Hematopoietic multipotent progenitor cell (in vitro differentiated cells): ENCODE measurements around the gene EEF1AKMT1. TPM values are rescaled to one million over a fixed set of nuclear protein-coding genes. Genes with fewer than 3 reads are reported as not detected.
"Not testable (repeated sequence)": the region's sequence is repeated elsewhere in the genome, so short reads cannot be mapped to it uniquely, and the experiment has no call there.

Source experiments
- DNase-seq, 3 donors: peaks; one replicate each; pipeline ENCODE4 v3.0.0-alpha.2; 2011 to 2015; ENCODE audit warnings: low read depth in 2 of 3, low spot score in 2 of 3
- total RNA-seq: library from RNA; depleted of rRNA; stranded (reverse); fragments of >200 nt; gene quantifications from one replicate; pipeline ENCODE4 v1.2.3, GENCODE V29; 2012

EEF1AKMT1 gene
- total RNA-seq, 1 donor = 3.2 TPM

- DNase-seq = no peak
These were observed 5.6 kb upstream of the EEF1AKMT1 start for GRCh38 chr13:20779405-20779804.

GRCh38 chr13:20778311-20778710, 4.5 kb upstream of the EEF1AKMT1 start:
- no peak for DNase-seq

GRCh38 chr13:20776751-20777150, 3.0 kb upstream of the EEF1AKMT1 start:
- no peak for DNase-seq

DNA sequence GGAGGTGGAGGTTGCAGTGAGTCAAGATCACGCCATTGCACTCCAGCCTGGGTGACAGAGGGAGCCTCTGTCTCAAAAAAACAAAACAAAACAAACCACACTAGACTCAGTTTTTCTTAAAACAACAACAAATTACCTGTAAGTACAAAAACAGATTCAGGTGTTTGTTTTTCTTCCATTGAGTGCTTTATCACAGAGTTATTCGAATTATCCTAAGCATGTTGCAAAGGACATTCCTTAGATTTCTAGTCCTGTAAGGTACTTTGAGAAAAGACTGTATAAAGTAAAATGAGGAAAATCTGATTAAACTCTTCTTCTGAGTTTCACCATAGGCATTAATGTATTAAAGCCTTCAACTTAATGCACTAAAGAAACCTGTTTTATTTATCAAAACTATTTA, 2.2 kb upstream of the EEF1AKMT1 start:
- DNase-seq = no peak

DNA sequence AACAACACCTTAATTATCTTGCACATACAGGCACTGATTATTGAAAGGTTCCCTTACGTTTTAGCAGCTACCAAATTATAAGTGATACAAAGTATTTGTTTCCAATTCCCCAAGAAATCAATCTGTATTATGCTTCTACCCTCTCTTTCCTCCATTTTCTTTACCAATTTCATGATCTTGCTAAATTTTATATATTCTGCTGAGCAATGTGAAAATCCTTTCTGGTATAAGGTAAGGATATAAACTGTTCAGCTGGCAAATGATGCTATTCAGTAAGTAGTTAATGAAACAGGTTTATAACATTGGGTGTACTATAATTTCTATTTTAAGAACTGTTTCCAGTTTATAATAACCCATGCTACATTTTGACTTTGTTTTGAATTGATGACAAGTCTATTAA, 985 bp upstream of the EEF1AKMT1 start:
- DNase-seq = no peak

- no peak for DNase-seq
These were observed 1.2 kb downstream of the EEF1AKMT1 start for GRCh38 chr13:20772401-20773131.

GRCh38 chr13:20769834-20770233, 3.9 kb downstream of the EEF1AKMT1 start:
- no peak for DNase-seq

GRCh38 chr13:20769091-20769490, 4.7 kb downstream of the EEF1AKMT1 start:
- peak in 2 of 3 donors; percentile 29 to 62 for DNase-seq

GRCh38 chr13:20767309-20767943, 6.3 kb downstream of the EEF1AKMT1 start:
- DNase-seq = peak in 1 of 3 donors; percentile 6

GRCh38 chr13:20760872-20761271, 12.9 kb downstream of the EEF1AKMT1 start:
- DNase-seq = no peak

DNA sequence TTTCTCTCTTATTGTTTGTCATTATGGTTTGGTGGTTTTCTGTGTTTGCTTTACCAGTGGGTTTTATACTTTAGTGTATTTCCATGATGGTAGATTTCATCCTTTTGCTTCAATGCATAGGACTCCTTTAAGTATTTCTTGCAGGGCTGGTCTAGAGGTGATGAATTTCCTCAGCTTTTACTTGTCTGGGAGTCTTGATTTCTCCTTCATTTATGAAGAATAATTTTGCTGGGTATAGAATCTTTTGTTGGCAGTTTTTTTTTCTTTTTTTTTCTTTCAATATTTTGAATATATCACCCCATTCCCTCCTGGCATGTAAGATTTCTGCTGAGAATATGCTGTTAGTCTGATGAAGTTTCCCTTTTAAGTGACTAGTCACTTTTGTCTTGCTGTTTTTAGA, 19.8 kb downstream of the EEF1AKMT1 start:
- peak in 1 of 3 donors; percentile 31 for DNase-seq

GRCh38 chr13:20749377-20749776, 24.4 kb downstream of the EEF1AKMT1 start:
- no peak for DNase-seq

- not testable (repeated sequence) for DNase-seq
These were observed 29.8 kb downstream of the EEF1AKMT1 start for GRCh38 chr13:20743830-20744404.

DNA sequence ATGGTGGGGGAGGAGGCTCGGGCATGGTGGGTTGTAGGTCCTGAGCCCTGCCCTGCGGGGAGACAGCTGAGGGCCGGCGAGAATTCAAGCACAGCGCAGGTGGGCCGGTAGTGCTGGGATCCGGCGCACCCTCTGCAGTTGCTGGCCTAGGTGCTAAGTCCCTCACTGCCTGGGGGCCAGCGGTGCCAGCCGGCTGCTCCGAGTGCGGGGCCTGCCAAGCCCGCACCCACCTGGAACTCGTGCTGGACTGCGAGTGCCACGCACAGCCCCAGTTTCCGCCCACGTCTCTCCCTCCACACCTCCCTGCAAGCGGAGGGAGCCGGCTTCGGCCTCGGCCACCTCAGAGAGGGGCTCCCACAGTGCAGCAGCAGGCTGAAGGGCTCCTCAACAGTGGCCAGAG, 33.7 kb downstream of the EEF1AKMT1 start:
- DNase-seq = no peak

- DNase-seq = no peak
These were observed 35.1 kb downstream of the EEF1AKMT1 start for GRCh38 chr13:20738616-20739015.

- DNase-seq = no peak
These were observed 43.9 kb downstream of the EEF1AKMT1 start for GRCh38 chr13:20729633-20730585.

DNA sequence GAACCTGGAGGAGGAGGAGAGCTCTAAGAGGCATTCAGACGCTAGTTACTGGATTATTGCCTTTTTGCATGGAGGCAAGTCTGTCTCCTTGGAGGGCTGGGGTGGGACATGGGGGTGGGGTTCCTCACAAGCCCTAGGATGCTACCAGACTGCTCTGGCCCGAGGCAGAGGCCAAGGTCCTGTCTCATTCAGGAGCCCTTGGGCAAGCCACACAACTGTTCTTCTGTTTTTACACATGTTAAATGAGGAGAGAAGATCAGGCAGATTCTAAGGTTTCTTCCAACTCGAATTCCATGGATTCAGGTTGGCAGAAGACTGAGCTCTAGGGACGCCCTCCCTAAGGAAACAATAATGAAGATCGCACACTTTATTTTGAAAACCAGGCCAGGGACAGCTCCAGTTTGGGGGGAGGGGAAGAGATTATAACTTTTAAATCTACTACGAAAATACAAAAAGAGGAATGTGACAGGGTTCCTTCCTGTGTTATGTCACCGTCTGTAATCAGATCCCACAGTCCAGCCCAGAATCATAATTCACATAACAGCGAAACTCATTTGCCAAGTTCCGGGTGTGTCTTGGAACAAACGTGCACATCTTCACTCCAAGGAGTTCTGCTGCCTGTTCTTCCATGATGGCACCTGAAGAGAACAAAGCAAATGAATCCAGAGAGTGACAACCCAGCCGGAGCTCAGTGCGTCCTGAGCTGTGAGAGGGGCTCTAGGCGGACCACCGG, 45.0 kb downstream of the EEF1AKMT1 start:
- DNase-seq = no peak

GRCh38 chr13:20727856-20728255, 45.9 kb downstream of the EEF1AKMT1 start:
- no peak for DNase-seq

DNA sequence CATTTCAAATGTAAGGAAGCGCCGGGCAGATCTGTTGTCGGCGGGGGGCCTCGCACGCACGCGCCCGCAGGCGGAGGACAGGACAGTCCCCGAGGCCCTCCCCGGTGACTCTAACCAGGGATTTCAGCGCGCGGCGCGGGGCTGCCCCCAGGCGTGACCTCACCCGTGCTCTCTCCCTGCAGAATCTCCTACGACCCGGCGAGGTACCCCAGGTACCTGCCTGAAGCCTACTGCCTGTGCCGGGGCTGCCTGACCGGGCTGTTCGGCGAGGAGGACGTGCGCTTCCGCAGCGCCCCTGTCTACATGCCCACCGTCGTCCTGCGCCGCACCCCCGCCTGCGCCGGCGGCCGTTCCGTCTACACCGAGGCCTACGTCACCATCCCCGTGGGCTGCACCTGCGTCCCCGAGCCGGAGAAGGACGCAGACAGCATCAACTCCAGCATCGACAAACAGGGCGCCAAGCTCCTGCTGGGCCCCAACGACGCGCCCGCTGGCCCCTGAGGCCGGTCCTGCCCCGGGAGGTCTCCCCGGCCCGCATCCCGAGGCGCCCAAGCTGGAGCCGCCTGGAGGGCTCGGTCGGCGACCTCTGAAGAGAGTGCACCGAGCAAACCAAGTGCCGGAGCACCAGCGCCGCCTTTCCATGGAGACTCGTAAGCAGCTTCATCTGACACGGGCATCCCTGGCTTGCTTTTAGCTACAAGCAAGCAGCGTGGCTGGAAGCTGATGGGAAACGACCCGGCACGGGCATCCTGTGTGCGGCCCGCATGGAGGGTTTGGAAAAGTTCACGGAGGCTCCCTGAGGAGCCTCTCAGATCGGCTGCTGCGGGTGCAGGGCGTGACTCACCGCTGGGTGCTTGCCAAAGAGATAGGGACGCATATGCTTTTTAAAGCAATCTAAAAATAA, 52.1 kb downstream of the EEF1AKMT1 start:
- DNase-seq = peak in 2 of 3 donors; percentile 53 to 62
